T-helper 2 cell treated with Interferon-gamma antibody and Interleukin-4, amounts not matched to agents 5 μg/mL and 100 μg/mL, for 36 hours (primary cell): Measurements from ENCODE around the gene PLAAT2.
A peak's percentile ranks its signal among the peaks of the same experiment; 100 is the strongest.
"Not testable (repeated sequence)": the region's sequence is repeated elsewhere in the genome, so short reads cannot be mapped to it uniquely, and the experiment has no call there.

Experiments
- DNase-seq: peaks from one replicate; pipeline ENCODE4 v3.0.0; 2021; ENCODE audit warnings: low spot score
- H3K27ac Mint-ChIP-seq: one replicate; pipeline ENCODE4 v1.8.0; 2021; ENCODE audit warnings: mild to moderate bottlenecking, mixed read lengths
- H3K27me3 Mint-ChIP-seq: one replicate; pipeline ENCODE4 v1.8.0; 2021; ENCODE audit warnings: low read depth, mixed read lengths
- H3K36me3 Mint-ChIP-seq: one replicate; pipeline ENCODE4 v1.8.0; 2021; ENCODE audit warnings: low read depth, mixed read lengths
- H3K4me1 Mint-ChIP-seq: one replicate; pipeline ENCODE4 v1.8.0; 2021; ENCODE audit warnings: low read depth, mixed read lengths
- H3K4me3 Mint-ChIP-seq: one replicate; pipeline ENCODE4 v1.8.0; 2022; ENCODE audit warnings: mild to moderate bottlenecking, moderate library complexity, mixed read lengths
- H3K9me3 Mint-ChIP-seq: one replicate; pipeline ENCODE4 v1.8.0; 2021; ENCODE audit warnings: mixed read lengths

PLAAT2 gene

GRCh38 chr11:63563201-63564055 is at the start of gene PLAAT2:
PLAAT2 (minus strand) TSS chr11:63563379; CDS start chr11:63563324, 55 bp downstream.
- Mint-ChIP-seq H3K36me3 (no peaks in the 10 kb centered on the region), H3K27me3 (no peaks in the 10 kb centered on the region), H3K4me1 (peaks cover 52% of the 10 kb centered on the region), H3K27ac (peak within 1 kb of the TSS; percentile 58), H3K4me3 (peak within 1 kb of the TSS; percentile 16), H3K9me3 (no peaks in the 10 kb centered on the region)
- no peak for DNase-seq

GRCh38 chr11:63612181-63612580 is 49.0 kb upstream of the PLAAT2 start:
- no peak overlapping the region for H3K4me3 Mint-ChIP-seq
- no peaks in the 10 kb centered on the region for H3K9me3 Mint-ChIP-seq
- no peaks in the 10 kb centered on the region for H3K36me3 Mint-ChIP-seq
- no peak overlapping the region for H3K27ac Mint-ChIP-seq
- DNase-seq, result no peak
- H3K27me3 Mint-ChIP-seq, result peaks cover 21% of the 10 kb centered on the region
- peaks cover 10% of the 10 kb centered on the region for H3K4me1 Mint-ChIP-seq

- no peaks in the 10 kb centered on the region for H3K9me3 Mint-ChIP-seq
- peaks cover 21% of the 10 kb centered on the region for H3K27me3 Mint-ChIP-seq
- H3K27ac Mint-ChIP-seq, result no peak overlapping the region
Measured at GRCh38 chr11:63611395-63611747, 48.2 kb upstream of the PLAAT2 start.

GRCh38 chr11:63610604-63611394 is 47.6 kb upstream of the PLAAT2 start:
- Mint-ChIP-seq H3K27ac (no peak overlapping the region), H3K4me1 (peaks cover 10% of the 10 kb centered on the region), H3K36me3 (no peaks in the 10 kb centered on the region), H3K4me3 (no peak overlapping the region), H3K27me3 (peaks cover 21% of the 10 kb centered on the region), H3K9me3 (no peaks in the 10 kb centered on the region)
- no peak for DNase-seq

More at GRCh38 chr11:63611395-63611747, 48.2 kb upstream of the PLAAT2 start:
- Mint-ChIP-seq H3K4me3 (no peak overlapping the region), H3K4me1 (peaks cover 10% of the 10 kb centered on the region), H3K36me3 (no peaks in the 10 kb centered on the region)
- no peak for DNase-seq

GRCh38 chr11:63609971-63610580 is 46.9 kb upstream of the PLAAT2 start:
- Mint-ChIP-seq H3K27ac (no peak overlapping the region), H3K9me3 (no peaks in the 10 kb centered on the region), H3K27me3 (peaks cover 21% of the 10 kb centered on the region), H3K4me3 (no peak overlapping the region), H3K4me1 (peaks cover 10% of the 10 kb centered on the region), H3K36me3 (no peaks in the 10 kb centered on the region)
- DNase-seq, result no peak

GRCh38 chr11:63609536-63609935 is 46.4 kb upstream of the PLAAT2 start:
- no peak for DNase-seq
- H3K9me3 Mint-ChIP-seq, result no peaks in the 10 kb centered on the region
- peaks cover 10% of the 10 kb centered on the region for H3K4me1 Mint-ChIP-seq
- H3K36me3 Mint-ChIP-seq, result no peaks in the 10 kb centered on the region
- no peak overlapping the region for H3K27ac Mint-ChIP-seq
- peaks cover 20% of the 10 kb centered on the region for H3K27me3 Mint-ChIP-seq
- no peak overlapping the region for H3K4me3 Mint-ChIP-seq

- Mint-ChIP-seq H3K4me1 (peaks cover 8% of the 10 kb centered on the region), H3K9me3 (no peaks in the 10 kb centered on the region), H3K4me3 (no peak overlapping the region), H3K27me3 (peaks cover 15% of the 10 kb centered on the region), H3K27ac (no peak overlapping the region), H3K36me3 (no peaks in the 10 kb centered on the region)
- no peak for DNase-seq
Measured at GRCh38 chr11:63608353-63609345, 45.5 kb upstream of the PLAAT2 start.

- peak; percentile 19 for DNase-seq
- Mint-ChIP-seq H3K27ac (no peak overlapping the region), H3K4me1 (no peaks in the 10 kb centered on the region), H3K36me3 (no peaks in the 10 kb centered on the region), H3K27me3 (no peaks in the 10 kb centered on the region), H3K9me3 (no peaks in the 10 kb centered on the region), H3K4me3 (no peak overlapping the region)
Measured at GRCh38 chr11:63603180-63603518, 40.0 kb upstream of the PLAAT2 start.

GRCh38 chr11:63602290-63603179 is 39.4 kb upstream of the PLAAT2 start:
- not testable (repeated sequence) for H3K27ac Mint-ChIP-seq, H3K9me3 Mint-ChIP-seq, H3K4me1 Mint-ChIP-seq, H3K4me3 Mint-ChIP-seq, H3K27me3 Mint-ChIP-seq, H3K36me3 Mint-ChIP-seq, DNase-seq

- DNase-seq, result no peak
- Mint-ChIP-seq H3K4me3 (no peak overlapping the region), H3K4me1 (no peaks in the 10 kb centered on the region), H3K27ac (no peak overlapping the region), H3K36me3 (no peaks in the 10 kb centered on the region), H3K27me3 (no peaks in the 10 kb centered on the region), H3K9me3 (no peaks in the 10 kb centered on the region)
Measured at GRCh38 chr11:63599211-63600122, 36.3 kb upstream of the PLAAT2 start.

- Mint-ChIP-seq H3K27me3 (no peaks in the 10 kb centered on the region), H3K36me3 (no peaks in the 10 kb centered on the region), H3K4me3 (no peak overlapping the region), H3K4me1 (no peaks in the 10 kb centered on the region), H3K9me3 (no peaks in the 10 kb centered on the region), H3K27ac (no peak overlapping the region)
- no peak for DNase-seq
Measured at GRCh38 chr11:63598556-63598955, 35.4 kb upstream of the PLAAT2 start.

- no peaks in the 10 kb centered on the region for H3K27me3 Mint-ChIP-seq
- H3K4me3 Mint-ChIP-seq, result no peak overlapping the region
- no peak for DNase-seq
- no peak overlapping the region for H3K27ac Mint-ChIP-seq
- H3K36me3 Mint-ChIP-seq, result no peaks in the 10 kb centered on the region
- no peaks in the 10 kb centered on the region for H3K4me1 Mint-ChIP-seq
- no peaks in the 10 kb centered on the region for H3K9me3 Mint-ChIP-seq
Measured at GRCh38 chr11:63595296-63595695, 32.1 kb upstream of the PLAAT2 start.
